Left lobe of liver (tissue), 2 donors: ENCODE measurements around the gene AGBL4. TPM values are rescaled to one million over a fixed set of nuclear protein-coding genes. Genes with fewer than 3 reads are reported as not detected.

Source experiments
- ATAC-seq: fragments of 200-7000 bp; cut with Tn5 transposase; one replicate; pipeline ENCODE4 v1.9.1; 2020; ENCODE audit warnings: mild to moderate bottlenecking, moderate library complexity
- DNase-seq: peaks from one replicate; pipeline ENCODE4 v3.0.0-alpha.2; 2020; ENCODE audit warnings: low spot score
- total RNA-seq: library from RNA; stranded (reverse); gene quantifications from one replicate; pipeline ENCODE4 v1.2.1, GENCODE V29; 2021
- donor health status: DM: no; HTN: no; CAD: no; lungs with moderate emphysema.
- donor health status: DM: no; HTN: yes; CAD: no.

Gene AGBL4
- total RNA-seq, 1 donor from 2014 or later: 2.2 TPM

GRCh38 chr1:48851638-48852037 is 1172.1 kb downstream of the AGBL4 start:
- no peak for DNase-seq
- no peak for ATAC-seq

GRCh38 chr1:48848035-48848434 is 1175.7 kb downstream of the AGBL4 start:
- no peak for ATAC-seq
- DNase-seq: no peak

GRCh38 chr1:48846441-48846840 is 1177.3 kb downstream of the AGBL4 start:
- DNase-seq: no peak
- no peak for ATAC-seq

GRCh38 chr1:48844187-48844586 is 1179.6 kb downstream of the AGBL4 start:
- DNase-seq: no peak
- no peak for ATAC-seq

- no peak for ATAC-seq
These were observed 1181.8 kb downstream of the AGBL4 start for GRCh38 chr1:48841966-48842365.

GRCh38 chr1:48841461-48841860 is 1182.3 kb downstream of the AGBL4 start:
- DNase-seq (no peak), ATAC-seq (no peak)

More at GRCh38 chr1:48841966-48842365, 1181.8 kb downstream of the AGBL4 start:
- no peak for DNase-seq

GRCh38 chr1:48831120-48831978 is 1192.4 kb downstream of the AGBL4 start:
- no peak for DNase-seq

GRCh38 chr1:48830715-48831114 is 1193.0 kb downstream of the AGBL4 start:
- no peak for ATAC-seq

More at GRCh38 chr1:48831120-48831978, 1192.4 kb downstream of the AGBL4 start:
- ATAC-seq: no peak

GRCh38 chr1:48829446-48829845 is 1194.3 kb downstream of the AGBL4 start:
- no peak for DNase-seq
- ATAC-seq: no peak

More at GRCh38 chr1:48830715-48831114, 1193.0 kb downstream of the AGBL4 start:
- no peak for DNase-seq

GRCh38 chr1:48823168-48823567 is 1200.6 kb downstream of the AGBL4 start:
- ATAC-seq (peak; percentile 99), DNase-seq (peak; percentile 80)

GRCh38 chr1:48820491-48820890 is 1203.3 kb downstream of the AGBL4 start:
- no peak for DNase-seq

GRCh38 chr1:48817505-48818114 is 1206.1 kb downstream of the AGBL4 start:
- DNase-seq (peak; percentile 67), ATAC-seq (peak; percentile 98)

More at GRCh38 chr1:48820491-48820890, 1203.3 kb downstream of the AGBL4 start:
- ATAC-seq: no peak

- DNase-seq (no peak), ATAC-seq (peak; percentile 63)
These were observed 1213.0 kb downstream of the AGBL4 start for GRCh38 chr1:48810740-48811139.

GRCh38 chr1:48808496-48808895 is 1215.3 kb downstream of the AGBL4 start:
- ATAC-seq: no peak

GRCh38 chr1:48807554-48808260 is 1216.0 kb downstream of the AGBL4 start:
- ATAC-seq: no peak
- no peak for DNase-seq

More at GRCh38 chr1:48808496-48808895, 1215.3 kb downstream of the AGBL4 start:
- no peak for DNase-seq

GRCh38 chr1:48803474-48803873 is 1220.3 kb downstream of the AGBL4 start:
- ATAC-seq (no peak), DNase-seq (no peak)

- DNase-seq (no peak), ATAC-seq (no peak)
These were observed 1228.9 kb downstream of the AGBL4 start for GRCh38 chr1:48794816-48795215.

- ATAC-seq: no peak
- no peak for DNase-seq
These were observed 1229.9 kb downstream of the AGBL4 start for GRCh38 chr1:48793863-48794262.

- DNase-seq: no peak
- ATAC-seq: no peak
These were observed 1230.8 kb downstream of the AGBL4 start for GRCh38 chr1:48792961-48793360.

- DNase-seq: no peak
- ATAC-seq: no peak
These were observed 1233.4 kb downstream of the AGBL4 start for GRCh38 chr1:48790397-48790796.

GRCh38 chr1:48789903-48790302 is 1233.9 kb downstream of the AGBL4 start:
- no peak for ATAC-seq
- DNase-seq: no peak
